GM23338 (cell line): ENCODE data around the gene ATP6V1F. TPM values are rescaled to one million over a fixed set of nuclear protein-coding genes. Genes with fewer than 3 reads are reported as not detected.

Experiments used
- ATAC-seq: fragments of 200-7000 bp; cut with Tn5 transposase; 3 replicates; pipeline ENCODE4 v1.9.1; 2020
- DNase-seq: peaks from one replicate; pipeline ENCODE4 v3.0.0-alpha.2; 2015; ENCODE audit warnings: low spot score
- H2AFZ ChIP-seq: fragments of 200-600 bp; sonication (generic); 2 replicates; pipeline ENCODE4 v1.8.0; 2016; ENCODE audit warnings: antibody characterized with exemption, mild to moderate bottlenecking, moderate library complexity
- H3F3A ChIP-seq: fragments of 200-600 bp; sonication (generic); replicated peaks from 2 replicates; pipeline ENCODE4 v1.8.0; 2017; ENCODE audit warnings: antibody characterized with exemption, mixed run types, low read depth
- H3K27ac ChIP-seq: fragments of 200-600 bp; sonication (generic); 2 replicates; pipeline ENCODE4 v1.6.1; 2016; ENCODE audit warnings: low read depth
- H3K27me3 ChIP-seq: fragments of 200-600 bp; sonication (generic); 2 replicates; pipeline ENCODE4 v1.8.0; 2016; ENCODE audit warnings: mild to moderate bottlenecking, mixed run types, moderate library complexity; ENCODE audit not compliant: insufficient read depth
- H3K36me3 ChIP-seq: fragments of 200-600 bp; sonication (generic); 2 replicates; pipeline ENCODE4 v1.8.0; 2016; ENCODE audit warnings: mild to moderate bottlenecking; ENCODE audit not compliant: insufficient read depth
- H3K4me1 ChIP-seq: fragments of 200-600 bp; sonication (generic); 2 replicates; pipeline ENCODE4 v1.8.0; 2016; ENCODE audit warnings: mild to moderate bottlenecking, moderate library complexity; ENCODE audit not compliant: insufficient read depth
- H3K4me2 ChIP-seq: fragments of 200-600 bp; sonication (generic); 2 replicates; pipeline ENCODE4 v1.7.1; 2017; ENCODE audit warnings: mixed run types
- H3K4me3 ChIP-seq: fragments of 200-600 bp; sonication (generic); 2 replicates; pipeline ENCODE4 v1.6.1; 2016; ENCODE audit warnings: mixed run types
- H3K79me2 ChIP-seq: fragments of 200-600 bp; sonication (generic); replicated peaks from 2 replicates; pipeline ENCODE4 v1.8.0; 2017; ENCODE audit warnings: mild to moderate bottlenecking; ENCODE audit not compliant: insufficient read depth
- H3K9me2 ChIP-seq: fragments of 200-600 bp; sonication (generic); 2 replicates; pipeline ENCODE4 v1.8.0; 2017; ENCODE audit not compliant: insufficient read depth
- H4K20me1 ChIP-seq: fragments of 200-600 bp; sonication (generic); replicated peaks from 2 replicates; pipeline ENCODE4 v1.8.0; 2017; ENCODE audit warnings: mild to moderate bottlenecking; ENCODE audit not compliant: insufficient read depth
- H3K27ac Mint-ChIP-seq: 2 replicates; pipeline ENCODE4 v1.8.0; 2020; ENCODE audit warnings: inconsistent platforms, mild to moderate bottlenecking, moderate library complexity, mixed read lengths
- H3K27me3 Mint-ChIP-seq: 3 replicates; pipeline ENCODE4 v1.8.0; 2022; ENCODE audit warnings: low read depth, mild to moderate bottlenecking, moderate library complexity, mixed read lengths, inconsistent platforms; ENCODE audit not compliant: insufficient read depth, poor library complexity
- H3K36me3 Mint-ChIP-seq: 3 replicates; pipeline ENCODE4 v1.8.0; 2021; ENCODE audit warnings: low read depth, mild to moderate bottlenecking, inconsistent platforms, moderate library complexity, mixed read lengths
- H3K4me1 Mint-ChIP-seq: 3 replicates; pipeline ENCODE4 v1.8.0; 2020; ENCODE audit warnings: mild to moderate bottlenecking, inconsistent platforms, mixed read lengths
- H3K4me3 Mint-ChIP-seq: 3 replicates; pipeline ENCODE4 v1.8.0; 2021; ENCODE audit warnings: moderate library complexity, mild to moderate bottlenecking, inconsistent platforms, mixed read lengths
- H3K9me3 Mint-ChIP-seq: 3 replicates; pipeline ENCODE4 v1.8.0; 2020; ENCODE audit warnings: moderate library complexity, mild to moderate bottlenecking, inconsistent platforms, mixed read lengths
- CREB1 ChIP-seq: fragments of 250-450 bp; sonication (Bioruptor Pico); IDR thresholded peaks from 2 replicates; pipeline ENCODE4 v1.5.0; 2020; ENCODE audit warnings: low read depth, mild to moderate bottlenecking, moderate library complexity
- EZH2 ChIP-seq: fragments of 200-600 bp; sonication (generic); IDR thresholded peaks from one replicate; pipeline ENCODE4 v1.8.0; 2017; ENCODE audit warnings: antibody characterized with exemption, mild to moderate bottlenecking, low read depth; ENCODE audit not compliant: unreplicated experiment
- EZH2phosphoT487 ChIP-seq: fragments of 200-600 bp; sonication (generic); IDR thresholded peaks from one replicate; pipeline ENCODE4 v1.8.1; 2018; ENCODE audit warnings: antibody characterized with exemption; ENCODE audit not compliant: unreplicated experiment
- JUNB ChIP-seq: IDR thresholded peaks from one replicate; pipeline ENCODE4 v1.6.1; 2016; ENCODE audit warnings: antibody characterized with exemption; ENCODE audit not compliant: unreplicated experiment
- NANOG ChIP-seq: IDR thresholded peaks from 2 replicates; pipeline ENCODE4 v1.6.1; 2016; ENCODE audit warnings: antibody characterized with exemption, borderline replicate concordance
- POLR2AphosphoS5 ChIP-seq: IDR thresholded peaks from 2 replicates; pipeline ENCODE4 v1.6.1; 2016; ENCODE audit warnings: antibody characterized with exemption, low read depth
- STAT1 ChIP-seq: IDR thresholded peaks from one replicate; pipeline ENCODE4 v1.6.1; 2016; ENCODE audit warnings: antibody characterized with exemption; ENCODE audit not compliant: unreplicated experiment
- ZNF114 ChIP-seq: fragments of 250-450 bp; sonication (Bioruptor Pico); IDR thresholded peaks from 2 replicates; pipeline ENCODE4 v1.5.0; 2020; ENCODE audit warnings: mild to moderate bottlenecking, moderate library complexity
- ZNF331 ChIP-seq: fragments of 250-450 bp; sonication (Bioruptor Pico); IDR thresholded peaks from 2 replicates; pipeline ENCODE4 v1.5.0; 2020; ENCODE audit warnings: low read depth, mild to moderate bottlenecking, moderate library complexity
- polyA plus RNA-seq: library from polyadenylated mRNA; unstranded; fragments of >200 nt; fragmentation: Nextera tagmentation; extraction: Ambion mirVana; gene quantifications from 2 replicates; pipeline ENCODE4 v1.2.1, GENCODE V29; 2016
- total RNA-seq: library from RNA; depleted of rRNA; stranded (reverse); fragments of >200 nt; shearing (Covaris generic); gene quantifications from 2 replicates; pipeline ENCODE4 v1.2.3, GENCODE V29; 2014
- TF ChIP-seq, protein P1 (sequence below): IDR thresholded peaks from one replicate; pipeline ENCODE4 v1.6.1; 2018; ENCODE audit warnings: antibody characterized with exemption; ENCODE audit not compliant: unreplicated experiment
- TF ChIP-seq, protein P2 (sequence below): fragments of 250-450 bp; sonication (Bioruptor Pico); IDR thresholded peaks from 2 replicates; pipeline ENCODE4 v1.5.0; 2020; ENCODE audit warnings: mild to moderate bottlenecking, moderate library complexity
- TF ChIP-seq, protein P3 (sequence below), 2 experiments: fragments of 200-600 bp in 1 of 2; sonication (generic) in 1 of 2; conservative IDR thresholded peaks; 2 replicates each; pipeline versions ENCODE4 v1.5.1 to v1.6.1; 2016 to 2017; ENCODE audit warnings: antibody characterized with exemption in 2 of 2, low read depth in 2 of 2, mild to moderate bottlenecking in 2 of 2, moderate library complexity in 1 of 2
- TF ChIP-seq, protein P4 (sequence below): IDR thresholded peaks from 2 replicates; pipeline ENCODE4 v1.6.1; 2016; ENCODE audit warnings: antibody characterized with exemption

ATP6V1F gene
- total and polyA plus RNA-seq, 2 experiments from 2014 or later = 66.5 to 271 TPM

DNA sequence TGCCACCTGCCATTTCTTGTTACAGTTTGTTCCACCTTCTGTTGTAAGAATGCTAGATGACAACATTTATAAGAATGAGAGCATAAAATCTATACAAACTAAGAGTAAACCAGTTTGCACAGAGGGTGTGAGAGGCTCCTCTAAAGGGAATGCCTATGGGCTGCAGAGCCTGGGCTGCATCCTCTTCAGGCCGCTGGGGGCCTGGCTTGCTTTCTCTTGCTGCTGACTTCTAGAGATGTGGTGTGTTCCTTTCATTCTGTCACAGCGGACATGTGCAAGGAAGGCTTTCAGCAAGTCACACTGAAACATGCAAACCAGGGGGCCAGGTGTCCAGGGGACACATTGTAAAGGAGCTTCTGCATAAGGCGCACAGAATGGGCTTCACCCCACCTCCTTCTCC is 7.1 kb upstream of the ATP6V1F start:
- no peak for DNase-seq
- H3K27ac Mint-ChIP-seq = no peak overlapping the region
- no peak for TF ChIP-seq ZNF114
- TF ChIP-seq POLR2AphosphoS5 = no peak
- no peak for TF ChIP-seq NANOG
- TF ChIP-seq EZH2phosphoT487 = no peak
- TF ChIP-seq, protein P1, sequence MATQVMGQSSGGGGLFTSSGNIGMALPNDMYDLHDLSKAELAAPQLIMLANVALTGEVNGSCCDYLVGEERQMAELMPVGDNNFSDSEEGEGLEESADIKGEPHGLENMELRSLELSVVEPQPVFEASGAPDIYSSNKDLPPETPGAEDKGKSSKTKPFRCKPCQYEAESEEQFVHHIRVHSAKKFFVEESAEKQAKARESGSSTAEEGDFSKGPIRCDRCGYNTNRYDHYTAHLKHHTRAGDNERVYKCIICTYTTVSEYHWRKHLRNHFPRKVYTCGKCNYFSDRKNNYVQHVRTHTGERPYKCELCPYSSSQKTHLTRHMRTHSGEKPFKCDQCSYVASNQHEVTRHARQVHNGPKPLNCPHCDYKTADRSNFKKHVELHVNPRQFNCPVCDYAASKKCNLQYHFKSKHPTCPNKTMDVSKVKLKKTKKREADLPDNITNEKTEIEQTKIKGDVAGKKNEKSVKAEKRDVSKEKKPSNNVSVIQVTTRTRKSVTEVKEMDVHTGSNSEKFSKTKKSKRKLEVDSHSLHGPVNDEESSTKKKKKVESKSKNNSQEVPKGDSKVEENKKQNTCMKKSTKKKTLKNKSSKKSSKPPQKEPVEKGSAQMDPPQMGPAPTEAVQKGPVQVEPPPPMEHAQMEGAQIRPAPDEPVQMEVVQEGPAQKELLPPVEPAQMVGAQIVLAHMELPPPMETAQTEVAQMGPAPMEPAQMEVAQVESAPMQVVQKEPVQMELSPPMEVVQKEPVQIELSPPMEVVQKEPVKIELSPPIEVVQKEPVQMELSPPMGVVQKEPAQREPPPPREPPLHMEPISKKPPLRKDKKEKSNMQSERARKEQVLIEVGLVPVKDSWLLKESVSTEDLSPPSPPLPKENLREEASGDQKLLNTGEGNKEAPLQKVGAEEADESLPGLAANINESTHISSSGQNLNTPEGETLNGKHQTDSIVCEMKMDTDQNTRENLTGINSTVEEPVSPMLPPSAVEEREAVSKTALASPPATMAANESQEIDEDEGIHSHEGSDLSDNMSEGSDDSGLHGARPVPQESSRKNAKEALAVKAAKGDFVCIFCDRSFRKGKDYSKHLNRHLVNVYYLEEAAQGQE = no peak
- TF ChIP-seq ZNF331 (CRISPR knock-in tag) = no peak
- TF ChIP-seq, protein P2, sequence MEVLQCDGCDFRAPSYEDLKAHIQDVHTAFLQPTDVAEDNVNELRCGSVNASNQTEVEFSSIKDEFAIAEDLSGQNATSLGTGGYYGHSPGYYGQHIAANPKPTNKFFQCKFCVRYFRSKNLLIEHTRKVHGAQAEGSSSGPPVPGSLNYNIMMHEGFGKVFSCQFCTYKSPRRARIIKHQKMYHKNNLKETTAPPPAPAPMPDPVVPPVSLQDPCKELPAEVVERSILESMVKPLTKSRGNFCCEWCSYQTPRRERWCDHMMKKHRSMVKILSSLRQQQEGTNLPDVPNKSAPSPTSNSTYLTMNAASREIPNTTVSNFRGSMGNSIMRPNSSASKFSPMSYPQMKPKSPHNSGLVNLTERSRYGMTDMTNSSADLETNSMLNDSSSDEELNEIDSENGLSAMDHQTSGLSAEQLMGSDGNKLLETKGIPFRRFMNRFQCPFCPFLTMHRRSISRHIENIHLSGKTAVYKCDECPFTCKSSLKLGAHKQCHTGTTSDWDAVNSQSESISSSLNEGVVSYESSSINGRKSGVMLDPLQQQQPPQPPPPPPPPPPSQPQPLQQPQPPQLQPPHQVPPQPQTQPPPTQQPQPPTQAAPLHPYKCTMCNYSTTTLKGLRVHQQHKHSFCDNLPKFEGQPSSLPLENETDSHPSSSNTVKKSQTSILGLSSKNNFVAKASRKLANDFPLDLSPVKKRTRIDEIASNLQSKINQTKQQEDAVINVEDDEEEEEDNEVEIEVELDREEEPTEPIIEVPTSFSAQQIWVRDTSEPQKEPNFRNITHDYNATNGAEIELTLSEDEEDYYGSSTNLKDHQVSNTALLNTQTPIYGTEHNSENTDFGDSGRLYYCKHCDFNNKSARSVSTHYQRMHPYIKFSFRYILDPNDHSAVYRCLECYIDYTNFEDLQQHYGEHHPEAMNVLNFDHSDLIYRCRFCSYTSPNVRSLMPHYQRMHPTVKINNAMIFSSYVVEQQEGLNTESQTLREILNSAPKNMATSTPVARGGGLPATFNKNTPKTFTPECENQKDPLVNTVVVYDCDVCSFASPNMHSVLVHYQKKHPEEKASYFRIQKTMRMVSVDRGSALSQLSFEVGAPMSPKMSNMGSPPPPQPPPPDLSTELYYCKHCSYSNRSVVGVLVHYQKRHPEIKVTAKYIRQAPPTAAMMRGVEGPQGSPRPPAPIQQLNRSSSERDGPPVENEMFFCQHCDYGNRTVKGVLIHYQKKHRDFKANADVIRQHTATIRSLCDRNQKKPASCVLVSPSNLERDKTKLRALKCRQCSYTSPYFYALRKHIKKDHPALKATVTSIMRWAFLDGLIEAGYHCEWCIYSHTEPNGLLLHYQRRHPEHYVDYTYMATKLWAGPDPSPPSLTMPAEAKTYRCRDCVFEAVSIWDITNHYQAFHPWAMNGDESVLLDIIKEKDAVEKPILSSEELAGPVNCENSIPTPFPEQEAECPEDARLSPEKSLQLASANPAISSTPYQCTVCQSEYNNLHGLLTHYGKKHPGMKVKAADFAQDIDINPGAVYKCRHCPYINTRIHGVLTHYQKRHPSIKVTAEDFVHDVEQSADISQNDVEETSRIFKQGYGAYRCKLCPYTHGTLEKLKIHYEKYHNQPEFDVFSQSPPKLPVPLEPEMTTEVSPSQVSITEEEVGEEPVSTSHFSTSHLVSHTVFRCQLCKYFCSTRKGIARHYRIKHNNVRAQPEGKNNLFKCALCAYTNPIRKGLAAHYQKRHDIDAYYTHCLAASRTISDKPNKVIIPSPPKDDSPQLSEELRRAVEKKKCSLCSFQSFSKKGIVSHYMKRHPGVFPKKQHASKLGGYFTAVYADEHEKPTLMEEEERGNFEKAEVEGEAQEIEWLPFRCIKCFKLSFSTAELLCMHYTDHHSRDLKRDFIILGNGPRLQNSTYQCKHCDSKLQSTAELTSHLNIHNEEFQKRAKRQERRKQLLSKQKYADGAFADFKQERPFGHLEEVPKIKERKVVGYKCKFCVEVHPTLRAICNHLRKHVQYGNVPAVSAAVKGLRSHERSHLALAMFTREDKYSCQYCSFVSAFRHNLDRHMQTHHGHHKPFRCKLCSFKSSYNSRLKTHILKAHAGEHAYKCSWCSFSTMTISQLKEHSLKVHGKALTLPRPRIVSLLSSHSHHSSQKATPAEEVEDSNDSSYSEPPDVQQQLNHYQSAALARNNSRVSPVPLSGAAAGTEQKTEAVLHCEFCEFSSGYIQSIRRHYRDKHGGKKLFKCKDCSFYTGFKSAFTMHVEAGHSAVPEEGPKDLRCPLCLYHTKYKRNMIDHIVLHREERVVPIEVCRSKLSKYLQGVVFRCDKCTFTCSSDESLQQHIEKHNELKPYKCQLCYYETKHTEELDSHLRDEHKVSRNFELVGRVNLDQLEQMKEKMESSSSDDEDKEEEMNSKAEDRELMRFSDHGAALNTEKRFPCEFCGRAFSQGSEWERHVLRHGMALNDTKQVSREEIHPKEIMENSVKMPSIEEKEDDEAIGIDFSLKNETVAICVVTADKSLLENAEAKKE = no peak
- no peak for TF ChIP-seq STAT1
- TF ChIP-seq, protein P3, sequence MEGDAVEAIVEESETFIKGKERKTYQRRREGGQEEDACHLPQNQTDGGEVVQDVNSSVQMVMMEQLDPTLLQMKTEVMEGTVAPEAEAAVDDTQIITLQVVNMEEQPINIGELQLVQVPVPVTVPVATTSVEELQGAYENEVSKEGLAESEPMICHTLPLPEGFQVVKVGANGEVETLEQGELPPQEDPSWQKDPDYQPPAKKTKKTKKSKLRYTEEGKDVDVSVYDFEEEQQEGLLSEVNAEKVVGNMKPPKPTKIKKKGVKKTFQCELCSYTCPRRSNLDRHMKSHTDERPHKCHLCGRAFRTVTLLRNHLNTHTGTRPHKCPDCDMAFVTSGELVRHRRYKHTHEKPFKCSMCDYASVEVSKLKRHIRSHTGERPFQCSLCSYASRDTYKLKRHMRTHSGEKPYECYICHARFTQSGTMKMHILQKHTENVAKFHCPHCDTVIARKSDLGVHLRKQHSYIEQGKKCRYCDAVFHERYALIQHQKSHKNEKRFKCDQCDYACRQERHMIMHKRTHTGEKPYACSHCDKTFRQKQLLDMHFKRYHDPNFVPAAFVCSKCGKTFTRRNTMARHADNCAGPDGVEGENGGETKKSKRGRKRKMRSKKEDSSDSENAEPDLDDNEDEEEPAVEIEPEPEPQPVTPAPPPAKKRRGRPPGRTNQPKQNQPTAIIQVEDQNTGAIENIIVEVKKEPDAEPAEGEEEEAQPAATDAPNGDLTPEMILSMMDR (conservative IDR thresholded peaks at IDR 0.05; ENCODE audit: low read depth in 2 of 2) = no peak
- TF ChIP-seq EZH2 = no peak
- TF ChIP-seq CREB1 (CRISPR knock-in tag) = no peak
- no peak for TF ChIP-seq JUNB
- TF ChIP-seq, protein P4, sequence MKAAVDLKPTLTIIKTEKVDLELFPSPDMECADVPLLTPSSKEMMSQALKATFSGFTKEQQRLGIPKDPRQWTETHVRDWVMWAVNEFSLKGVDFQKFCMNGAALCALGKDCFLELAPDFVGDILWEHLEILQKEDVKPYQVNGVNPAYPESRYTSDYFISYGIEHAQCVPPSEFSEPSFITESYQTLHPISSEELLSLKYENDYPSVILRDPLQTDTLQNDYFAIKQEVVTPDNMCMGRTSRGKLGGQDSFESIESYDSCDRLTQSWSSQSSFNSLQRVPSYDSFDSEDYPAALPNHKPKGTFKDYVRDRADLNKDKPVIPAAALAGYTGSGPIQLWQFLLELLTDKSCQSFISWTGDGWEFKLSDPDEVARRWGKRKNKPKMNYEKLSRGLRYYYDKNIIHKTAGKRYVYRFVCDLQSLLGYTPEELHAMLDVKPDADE = no peak
- H3K4me1 Mint-ChIP-seq = peaks cover 16% of the 10 kb centered on the region
- Histone ChIP-seq H3K27ac (no peak overlapping the region), H3K79me2 (no peaks in the 10 kb centered on the region), H3K4me2 (no peak overlapping the region), H3K4me1 (no peaks in the 10 kb centered on the region), H3K9me2 (no peaks in the 10 kb centered on the region), H3K36me3 (no peaks in the 10 kb centered on the region), H3F3A (no peaks in the 10 kb centered on the region), H3K4me3 (no peak overlapping the region), H2AFZ (no peak overlapping the region), H4K20me1 (no peaks in the 10 kb centered on the region), H3K27me3 (no peaks in the 10 kb centered on the region)
- no peak overlapping the region; the same call in 2 of the 3 replicates for H3K4me3 Mint-ChIP-seq
- H3K36me3 Mint-ChIP-seq = no peaks in the 10 kb centered on the region
- H3K27me3 Mint-ChIP-seq = peaks cover 14% of the 10 kb centered on the region
- ATAC-seq = no peak
- H3K9me3 Mint-ChIP-seq = no peaks in the 10 kb centered on the region
